ENCODE measurements around the gene REEP1.

DNA sequence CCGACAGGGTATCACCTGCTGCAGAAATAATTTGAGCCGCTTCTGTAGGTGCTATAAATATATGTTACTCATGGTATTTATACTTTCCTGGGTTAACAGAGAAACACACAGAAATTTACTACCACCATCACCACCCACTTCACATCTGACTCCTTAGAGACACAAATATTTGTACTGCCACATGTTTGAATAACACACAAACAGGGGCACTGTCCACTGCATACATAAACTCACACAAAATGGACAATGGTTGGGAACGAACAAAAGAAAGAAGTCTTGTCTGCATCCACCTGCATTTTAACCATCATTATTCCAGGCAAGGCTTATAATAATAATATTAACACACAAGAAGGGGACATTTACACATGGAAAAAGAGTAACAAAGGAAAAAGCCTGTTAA is 166.1 kb downstream of the REEP1 start:
- TF ChIP-seq, protein P1, sequence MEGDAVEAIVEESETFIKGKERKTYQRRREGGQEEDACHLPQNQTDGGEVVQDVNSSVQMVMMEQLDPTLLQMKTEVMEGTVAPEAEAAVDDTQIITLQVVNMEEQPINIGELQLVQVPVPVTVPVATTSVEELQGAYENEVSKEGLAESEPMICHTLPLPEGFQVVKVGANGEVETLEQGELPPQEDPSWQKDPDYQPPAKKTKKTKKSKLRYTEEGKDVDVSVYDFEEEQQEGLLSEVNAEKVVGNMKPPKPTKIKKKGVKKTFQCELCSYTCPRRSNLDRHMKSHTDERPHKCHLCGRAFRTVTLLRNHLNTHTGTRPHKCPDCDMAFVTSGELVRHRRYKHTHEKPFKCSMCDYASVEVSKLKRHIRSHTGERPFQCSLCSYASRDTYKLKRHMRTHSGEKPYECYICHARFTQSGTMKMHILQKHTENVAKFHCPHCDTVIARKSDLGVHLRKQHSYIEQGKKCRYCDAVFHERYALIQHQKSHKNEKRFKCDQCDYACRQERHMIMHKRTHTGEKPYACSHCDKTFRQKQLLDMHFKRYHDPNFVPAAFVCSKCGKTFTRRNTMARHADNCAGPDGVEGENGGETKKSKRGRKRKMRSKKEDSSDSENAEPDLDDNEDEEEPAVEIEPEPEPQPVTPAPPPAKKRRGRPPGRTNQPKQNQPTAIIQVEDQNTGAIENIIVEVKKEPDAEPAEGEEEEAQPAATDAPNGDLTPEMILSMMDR (conservative IDR thresholded peaks at IDR 0.05; ENCODE audit: low read length) = no peak
- TF ChIP-seq EZH2phosphoT487 (IDR thresholded peaks at IDR 0.05; ENCODE audit: borderline replicate concordance, low read depth, low read length) = no peak
